GM12878 (cell line): ENCODE data around the gene HHIP. TPM values are rescaled to one million over a fixed set of nuclear protein-coding genes. Genes with fewer than 3 reads are reported as not detected.

Experiments used
- ATAC-seq: fragments of 200-7000 bp; cut with Tn5 transposase; 3 replicates; pipeline ENCODE4 v1.9.1; 2020; ENCODE audit warnings: mild to moderate bottlenecking, moderate library complexity
- BruUV-seq: library from RNA; stranded (reverse); fragments of 400-500 nt; replicated peaks from 2 replicates; lab custom pipeline; 2021; lab: Mats Ljungman, UMichigan
- CTCF ChIA-PET: fragments of 300-600 bp; sonication (Branson Sonifier 250); formaldehyde crosslinking; extraction: SDS; loops from one replicate; lab custom pipeline; 2021; ENCODE audit warnings: inconsistent platforms; lab: Yijun Ruan, JAX
- POLR2A ChIA-PET: fragments of 350-600 bp; formaldehyde crosslinking; extraction: SDS; loops from one replicate; lab custom pipeline; 2021; ENCODE audit warnings: inconsistent platforms; lab: Charles Lee
- RAD21 ChIA-PET: fragments of 300-600 bp; sonication (Branson Sonifier 250); formaldehyde crosslinking; loops from one replicate; lab custom pipeline; 2023; ENCODE audit warnings: antibody characterized with exemption; ENCODE audit not compliant: unreplicated experiment; lab: Charles Lee
- SMC1A ChIA-PET: fragments of 300-600 bp; sonication (Branson Sonifier 250); formaldehyde crosslinking; loops from one replicate; lab custom pipeline; 2023; ENCODE audit not compliant: unreplicated experiment, uncharacterized antibody; lab: Charles Lee
- DNase-seq: peaks from one replicate; pipeline ENCODE4 v3.0.0-alpha.2; 2011; ENCODE audit warnings: low read depth, low spot score
- FAIRE-seq: peaks from 3 replicates; lab custom pipeline; 2011; peaks lifted over from hg19 to GRCh38; lab: Jason Lieb, UNC
- H2AFZ ChIP-seq: 2 replicates; pipeline ENCODE4 v1.6.0; 2011; ENCODE audit warnings: low read depth, low read length, control low read depth; ENCODE audit not compliant: control insufficient read depth
- H3K27ac ChIP-seq: 2 replicates; pipeline ENCODE4 v1.5.1; 2011; ENCODE audit warnings: control low read depth; ENCODE audit not compliant: control insufficient read depth, insufficient read depth
- H3K27me3 ChIP-seq, 2 experiments: replicated peaks in 1 of 2; 2 replicates each; pipeline versions ENCODE4 v1.6.0 to v1.6.1; 2011; ENCODE audit warnings: low read length in 1 of 2; ENCODE audit not compliant: control insufficient read depth in 2 of 2, insufficient read depth in 2 of 2
- H3K36me3 ChIP-seq, 2 experiments: 2 replicates each; pipeline ENCODE4 v1.5.1; 2011; ENCODE audit warnings: low read length in 1 of 2; ENCODE audit not compliant: control insufficient read depth in 2 of 2, insufficient read depth in 2 of 2
- H3K4me1 ChIP-seq: 2 replicates; pipeline ENCODE4 v1.6.1; 2011; ENCODE audit warnings: mild to moderate bottlenecking, low read length, moderate library complexity, mixed read lengths; ENCODE audit not compliant: control insufficient read depth, insufficient read depth
- H3K4me2 ChIP-seq: 2 replicates; pipeline ENCODE4 v1.6.0; 2011; ENCODE audit warnings: control low read depth; ENCODE audit not compliant: control insufficient read depth, insufficient read depth
- H3K4me3 ChIP-seq: fragments of 200-600 bp; sonication (generic); 2 replicates; pipeline ENCODE4 v1.5.1; 2016
- H3K79me2 ChIP-seq: 2 replicates; pipeline ENCODE4 v1.6.0; 2011; ENCODE audit warnings: low read length; ENCODE audit not compliant: control insufficient read depth, insufficient read depth
- H3K9ac ChIP-seq: 2 replicates; pipeline ENCODE4 v1.8.0; 2011; ENCODE audit warnings: low read length, control low read depth, mixed read lengths; ENCODE audit not compliant: control insufficient read depth, insufficient read depth
- H3K9me3 ChIP-seq: replicated peaks from 3 replicates; pipeline ENCODE4 v1.5.1; 2011; ENCODE audit warnings: mild to moderate bottlenecking, low read length; ENCODE audit not compliant: control insufficient read depth, insufficient read depth
- H4K20me1 ChIP-seq: 2 replicates; pipeline ENCODE4 v1.6.0; 2011; ENCODE audit not compliant: control insufficient read depth, insufficient read depth
- ASH2L ChIP-seq: fragments of 300-600, 200-600 bp; sonication (generic); IDR thresholded peaks from 2 replicates; pipeline ENCODE4 v1.6.1; 2017; ENCODE audit warnings: low read depth, mild to moderate bottlenecking, borderline replicate concordance
- BHLHE40 ChIP-seq, 2 experiments: fragments of 450-650 bp in 1 of 2; IDR thresholded peaks; 2 replicates each; pipeline ENCODE4 v1.6.1; 2011 to 2017; ENCODE audit warnings: low read depth in 2 of 2, borderline replicate concordance in 1 of 2, improper control_type of control experiment in 1 of 2, low read length in 1 of 2, mild to moderate bottlenecking in 1 of 2
- EED ChIP-seq: sonication (generic); IDR thresholded peaks from 2 replicates; pipeline ENCODE4 v1.6.1; 2016; ENCODE audit warnings: antibody characterized with exemption, low read depth
- FOS ChIP-seq: IDR thresholded peaks from 3 replicates; pipeline ENCODE4 v1.6.1; 2011; ENCODE audit warnings: borderline replicate concordance; ENCODE audit not compliant: insufficient read length; ENCODE audit errors: extremely low read depth
- FOXM1 ChIP-seq: IDR thresholded peaks from 2 replicates; pipeline ENCODE4 v1.6.1; 2012; ENCODE audit warnings: low read depth, mild to moderate bottlenecking, inconsistent platforms, low read length, moderate library complexity
- HDGF ChIP-seq: fragments of 450-650 bp; IDR thresholded peaks from 2 replicates; pipeline ENCODE4 v1.6.1; 2016; ENCODE audit warnings: antibody characterized with exemption
- NBN ChIP-seq: fragments of 450-650 bp; IDR thresholded peaks from 2 replicates; pipeline ENCODE4 v1.6.1; 2016
- POLR2AphosphoS2 ChIP-seq: IDR thresholded peaks from 2 replicates; pipeline ENCODE4 v1.6.1; 2011; ENCODE audit warnings: low read depth, mild to moderate bottlenecking, low read length, improper control_type of control experiment, moderate library complexity
- RAD21 ChIP-seq: IDR thresholded peaks from 2 replicates; pipeline ENCODE4 v1.6.1; 2011; ENCODE audit warnings: mild to moderate bottlenecking, low read depth, low read length, moderate library complexity; ENCODE audit not compliant: insufficient read depth
- SIX5 ChIP-seq: IDR thresholded peaks from 2 replicates; pipeline ENCODE4 v1.6.1; 2011; ENCODE audit warnings: mild to moderate bottlenecking, low read depth, low read length, moderate library complexity; ENCODE audit not compliant: severe bottlenecking
- TCF12 ChIP-seq: IDR thresholded peaks from 2 replicates; pipeline ENCODE4 v1.6.1; 2011; ENCODE audit warnings: low read depth, mild to moderate bottlenecking, low read length
- ZBED1 ChIP-seq: IDR thresholded peaks from 2 replicates; pipeline ENCODE4 v1.6.1; 2016; ENCODE audit warnings: borderline replicate concordance
- ZNF274 ChIP-seq: IDR thresholded peaks from one replicate; pipeline ENCODE4 v1.8.0; 2011; ENCODE audit not compliant: insufficient read length, insufficient read depth
- WGBS: methylation state at CpG from one replicate; pipeline ENCODE4 v1.1.6; 2016; ENCODE audit warnings: low lambda C conversion rate; ENCODE audit not compliant: insufficient replicate concordance, insufficient coverage; ENCODE audit errors: missing lambda C conversion rate; 5-methylcytosine and 5-hydroxymethylcytosine counted together
- in situ Hi-C: fragments of 300-500 bp; cut with MboI; formaldehyde crosslinking; loops from 9 replicates; pipeline ENCODE4 v1.14.3; 2018; ENCODE audit warnings: mixed read lengths
- intact Hi-C: fragments of 100-400 bp; cut with micrococcal nuclease; formaldehyde crosslinking; loops from one replicate; pipeline ENCODE4 v1.14.2; 2022; ENCODE audit not compliant: unreplicated experiment
- polyA plus RNA-seq, 11 experiments: library from polyadenylated mRNA; depleted of rRNA in 4 of 11; unstranded in 6 of 11; stranded (reverse) in 5 of 11; fragments of >200 nt; fragmentation: Nextera tagmentation in 4 of 11; fragmentation: Illumina TruSeq in 1 of 11; extraction: Ambion mirVana in 4 of 11; extraction: Trizol in 1 of 11; gene quantifications; 1 replicate in 1 of 11; 2 replicates in 10 of 11; pipeline versions ENCODE4 v1.2.1 to v1.2.3, GENCODE V29; 2011 to 2016; ENCODE audit warnings: inconsistent platforms in 2 of 11, missing spikeins in 2 of 11, low read depth in 1 of 11
- total RNA-seq, 4 experiments: library from RNA; depleted of rRNA in 3 of 4; stranded (reverse); fragments of >200 nt in 3 of 4; fragmentation: Illumina TruSeq in 1 of 4; extraction: Trizol in 1 of 4; gene quantifications; 2 replicates each; pipeline versions ENCODE4 v1.2.1 to v1.2.3, GENCODE V29; 2013 to 2021
- TF ChIP-seq, protein P1 (sequence below): fragments of 450-650 bp; formaldehyde crosslinking; IDR thresholded peaks from 2 replicates; pipeline ENCODE4 v1.5.0; 2022; ENCODE audit warnings: mild to moderate bottlenecking, missing genetic modification characterization
- TF ChIP-seq, protein P2 (sequence below): fragments of 450-650 bp; IDR thresholded peaks from 2 replicates; pipeline ENCODE4 v1.6.1; 2017; ENCODE audit warnings: mild to moderate bottlenecking
- TF ChIP-seq, protein P3 (sequence below): fragments of 450-650 bp; IDR thresholded peaks from 2 replicates; pipeline ENCODE4 v1.6.1; 2014; ENCODE audit warnings: mild to moderate bottlenecking

HHIP gene
- total and polyA plus RNA-seq, 10 of the 15 experiments (the other 5 are each of a cell fraction or from before 2014, with no cell fraction given): 0.06 to 0.56 (median 0.24) TPM; not detected in 1

DNA sequence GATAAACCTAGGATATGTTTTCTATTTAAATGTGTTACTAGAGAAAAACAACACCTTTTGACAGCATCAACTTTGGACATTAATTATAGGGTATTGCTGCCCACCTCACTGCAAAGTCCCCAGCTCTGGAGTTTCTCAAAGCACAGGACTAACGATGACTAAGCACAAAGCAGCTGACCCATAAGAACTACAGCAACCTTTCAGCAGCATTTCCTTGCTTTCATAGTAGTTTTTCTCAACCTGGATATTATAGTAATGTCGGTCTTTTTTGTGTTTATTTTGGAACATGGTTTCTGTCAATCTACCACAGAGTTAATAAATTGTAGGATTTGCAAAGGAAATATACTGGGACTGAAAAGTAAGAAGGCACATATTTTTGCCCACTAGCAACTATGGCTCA is 21.5 kb downstream of the HHIP start:
- 33% methylated on average over 2 of the region's 2 CpGs for WGBS
- no peaks in the 10 kb centered on the region for H3K9me3 ChIP-seq
- no peaks in the 10 kb centered on the region for H4K20me1 ChIP-seq
- intact Hi-C loops: no loop called here
- no peak overlapping the region for H3K27ac ChIP-seq
- DNase-seq: no peak
- in situ Hi-C loops: no loop called here
- H3K36me3 ChIP-seq: no peaks in the 10 kb centered on the region
- no peak overlapping the region for H3K4me2 ChIP-seq
- no peak overlapping the region for H3K9ac ChIP-seq
- FAIRE-seq: no peak
- POLR2A ChIA-PET: no interaction called here
- RAD21 ChIA-PET: no interaction called here
- H2AFZ ChIP-seq: no peak overlapping the region
- no peaks in the 10 kb centered on the region for H3K79me2 ChIP-seq
- CTCF ChIA-PET: interaction anchor here (1.0 kb wide), 1 partner anchor 16 kb away, joined by 3 read pairs; no protein-coding TSS in a partner anchor
- no TSS peak for BruUV-seq
- no peaks in the 10 kb centered on the region for H3K4me1 ChIP-seq
- SMC1A ChIA-PET: no interaction called here
- no peak overlapping the region for H3K4me3 ChIP-seq
- no peaks in the 10 kb centered on the region for H3K27me3 ChIP-seq
- ATAC-seq: no peak
- TF ChIP-seq NBN: no peak
- TF ChIP-seq SIX5: no peak
- TF ChIP-seq, protein P1, sequence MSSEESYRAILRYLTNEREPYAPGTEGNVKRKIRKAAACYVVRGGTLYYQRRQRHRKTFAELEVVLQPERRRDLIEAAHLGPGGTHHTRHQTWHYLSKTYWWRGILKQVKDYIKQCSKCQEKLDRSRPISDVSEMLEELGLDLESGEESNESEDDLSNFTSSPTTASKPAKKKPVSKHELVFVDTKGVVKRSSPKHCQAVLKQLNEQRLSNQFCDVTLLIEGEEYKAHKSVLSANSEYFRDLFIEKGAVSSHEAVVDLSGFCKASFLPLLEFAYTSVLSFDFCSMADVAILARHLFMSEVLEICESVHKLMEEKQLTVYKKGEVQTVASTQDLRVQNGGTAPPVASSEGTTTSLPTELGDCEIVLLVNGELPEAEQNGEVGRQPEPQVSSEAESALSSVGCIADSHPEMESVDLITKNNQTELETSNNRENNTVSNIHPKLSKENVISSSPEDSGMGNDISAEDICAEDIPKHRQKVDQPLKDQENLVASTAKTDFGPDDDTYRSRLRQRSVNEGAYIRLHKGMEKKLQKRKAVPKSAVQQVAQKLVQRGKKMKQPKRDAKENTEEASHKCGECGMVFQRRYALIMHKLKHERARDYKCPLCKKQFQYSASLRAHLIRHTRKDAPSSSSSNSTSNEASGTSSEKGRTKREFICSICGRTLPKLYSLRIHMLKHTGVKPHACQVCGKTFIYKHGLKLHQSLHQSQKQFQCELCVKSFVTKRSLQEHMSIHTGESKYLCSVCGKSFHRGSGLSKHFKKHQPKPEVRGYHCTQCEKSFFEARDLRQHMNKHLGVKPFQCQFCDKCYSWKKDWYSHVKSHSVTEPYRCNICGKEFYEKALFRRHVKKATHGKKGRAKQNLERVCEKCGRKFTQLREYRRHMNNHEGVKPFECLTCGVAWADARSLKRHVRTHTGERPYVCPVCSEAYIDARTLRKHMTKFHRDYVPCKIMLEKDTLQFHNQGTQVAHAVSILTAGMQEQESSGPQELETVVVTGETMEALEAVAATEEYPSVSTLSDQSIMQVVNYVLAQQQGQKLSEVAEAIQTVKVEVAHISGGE (CRISPR knock-in tag): no peak
- TF ChIP-seq EED: no peak
- no peak for TF ChIP-seq ZBED1
- TF ChIP-seq FOS: no peak
- no peak for TF ChIP-seq ZNF274
- TF ChIP-seq RAD21: no peak
- TF ChIP-seq HDGF: no peak
- TF ChIP-seq, protein P2, sequence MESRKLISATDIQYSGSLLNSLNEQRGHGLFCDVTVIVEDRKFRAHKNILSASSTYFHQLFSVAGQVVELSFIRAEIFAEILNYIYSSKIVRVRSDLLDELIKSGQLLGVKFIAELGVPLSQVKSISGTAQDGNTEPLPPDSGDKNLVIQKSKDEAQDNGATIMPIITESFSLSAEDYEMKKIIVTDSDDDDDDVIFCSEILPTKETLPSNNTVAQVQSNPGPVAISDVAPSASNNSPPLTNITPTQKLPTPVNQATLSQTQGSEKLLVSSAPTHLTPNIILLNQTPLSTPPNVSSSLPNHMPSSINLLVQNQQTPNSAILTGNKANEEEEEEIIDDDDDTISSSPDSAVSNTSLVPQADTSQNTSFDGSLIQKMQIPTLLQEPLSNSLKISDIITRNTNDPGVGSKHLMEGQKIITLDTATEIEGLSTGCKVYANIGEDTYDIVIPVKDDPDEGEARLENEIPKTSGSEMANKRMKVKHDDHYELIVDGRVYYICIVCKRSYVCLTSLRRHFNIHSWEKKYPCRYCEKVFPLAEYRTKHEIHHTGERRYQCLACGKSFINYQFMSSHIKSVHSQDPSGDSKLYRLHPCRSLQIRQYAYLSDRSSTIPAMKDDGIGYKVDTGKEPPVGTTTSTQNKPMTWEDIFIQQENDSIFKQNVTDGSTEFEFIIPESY: no peak
- TF ChIP-seq FOXM1: no peak
- TF ChIP-seq POLR2AphosphoS2: no peak
- TF ChIP-seq, protein P3, sequence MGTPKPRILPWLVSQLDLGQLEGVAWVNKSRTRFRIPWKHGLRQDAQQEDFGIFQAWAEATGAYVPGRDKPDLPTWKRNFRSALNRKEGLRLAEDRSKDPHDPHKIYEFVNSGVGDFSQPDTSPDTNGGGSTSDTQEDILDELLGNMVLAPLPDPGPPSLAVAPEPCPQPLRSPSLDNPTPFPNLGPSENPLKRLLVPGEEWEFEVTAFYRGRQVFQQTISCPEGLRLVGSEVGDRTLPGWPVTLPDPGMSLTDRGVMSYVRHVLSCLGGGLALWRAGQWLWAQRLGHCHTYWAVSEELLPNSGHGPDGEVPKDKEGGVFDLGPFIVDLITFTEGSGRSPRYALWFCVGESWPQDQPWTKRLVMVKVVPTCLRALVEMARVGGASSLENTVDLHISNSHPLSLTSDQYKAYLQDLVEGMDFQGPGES: no peak
- no peak for TF ChIP-seq TCF12
- TF ChIP-seq ASH2L: no peak
- no peak for TF ChIP-seq BHLHE40 (IDR thresholded peaks at IDR 0.05; ENCODE audit: borderline replicate concordance in 1 of 2, low read depth in 2 of 2, low read length in 1 of 2)
